GM19467 (cell line): Measurements from ENCODE around the gene FAH.

Source experiments
- ATAC-seq: cut with Tn5 transposase; IDR thresholded peaks from one replicate; pipeline ENCODE4 v1.9.1; 2021; ENCODE audit warnings: mild to moderate bottlenecking, moderate library complexity; ENCODE audit not compliant: unreplicated experiment

Gene FAH

GRCh38 chr15:80194186-80194585 lies 41.4 kb downstream of the FAH start:
- ATAC-seq: no peak

GRCh38 chr15:80194914-80195313 lies 42.1 kb downstream of the FAH start:
- ATAC-seq: no peak

- ATAC-seq: no peak
Measured at GRCh38 chr15:80199366-80199765, 46.6 kb downstream of the FAH start.

- ATAC-seq: no peak
Measured at GRCh38 chr15:80199869-80200268, 47.1 kb downstream of the FAH start.

GRCh38 chr15:80201256-80202015 lies 48.6 kb downstream of the FAH start:
- no peak for ATAC-seq

GRCh38 chr15:80202016-80202315 lies 49.2 kb downstream of the FAH start:
- no peak for ATAC-seq

GRCh38 chr15:80202641-80203360 lies 50.0 kb downstream of the FAH start:
- no peak for ATAC-seq

- no peak for ATAC-seq
Measured at GRCh38 chr15:80203361-80203885, 50.6 kb downstream of the FAH start.

- ATAC-seq: no peak
Measured at GRCh38 chr15:80204231-80204630, 51.4 kb downstream of the FAH start.

- no peak for ATAC-seq
Measured at GRCh38 chr15:80207887-80208286, 55.1 kb downstream of the FAH start.

- ATAC-seq: no peak
Measured at GRCh38 chr15:80208758-80209734, 56.2 kb downstream of the FAH start.

- ATAC-seq: no peak
Measured at GRCh38 chr15:80210611-80211573, 58.1 kb downstream of the FAH start.

GRCh38 chr15:80211976-80212375 lies 59.2 kb downstream of the FAH start:
- ATAC-seq: no peak

- ATAC-seq: no peak
Measured at GRCh38 chr15:80214910-80215309, 62.1 kb downstream of the FAH start.

GRCh38 chr15:80216141-80216540 lies 63.3 kb downstream of the FAH start:
- ATAC-seq: no peak

- ATAC-seq: no peak
Measured at GRCh38 chr15:80216911-80217310, 64.1 kb downstream of the FAH start.

GRCh38 chr15:80217327-80217900 lies 64.6 kb downstream of the FAH start:
- no peak for ATAC-seq

GRCh38 chr15:80219955-80220354 lies 67.2 kb downstream of the FAH start:
- no peak for ATAC-seq

GRCh38 chr15:80228959-80229610 lies 76.3 kb downstream of the FAH start:
- ATAC-seq: no peak
